Psoas muscle (tissue), 8 donors: ENCODE measurements around the gene SELPLG. TPM values are rescaled to one million over a fixed set of nuclear protein-coding genes. Genes with fewer than 3 reads are reported as not detected.

Experiments
- ATAC-seq, 4 donors: fragments of 200-7000 bp; cut with Tn5 transposase; one replicate each; pipeline ENCODE4 v1.9.1; 2020; ENCODE audit warnings: moderate library complexity in 3 of 4, mild to moderate bottlenecking in 2 of 4
- DNase-seq, 2 donors: peaks; one replicate each; pipeline ENCODE4 v3.0.0-alpha.2; 2020
- H3K27ac ChIP-seq: fragments of 200-600 bp; one replicate; pipeline ENCODE4 v1.8.0; 2022
- H3K27me3 ChIP-seq, 3 donors: fragments of 200-600 bp in 1 of 3; one replicate each; pipeline versions ENCODE4 v1.6.1 to v1.8.0; 2013 to 2022; ENCODE audit warnings: low read length in 2 of 3, mild to moderate bottlenecking in 2 of 3, moderate library complexity in 1 of 3; ENCODE audit not compliant: insufficient read depth in 3 of 3
- H3K36me3 ChIP-seq, 2 donors: fragments of 200-600 bp in 1 of 2; one replicate each; pipeline versions ENCODE4 v1.6.1 to v1.8.0; 2013 to 2022; ENCODE audit warnings: low read depth in 1 of 2, mild to moderate bottlenecking in 1 of 2, moderate library complexity in 1 of 2; ENCODE audit not compliant: insufficient read depth in 1 of 2
- H3K4me1 ChIP-seq: fragments of 200-600 bp; one replicate; pipeline ENCODE4 v1.8.0; 2022
- H3K4me3 ChIP-seq: fragments of 200-600 bp; one replicate; pipeline ENCODE4 v1.8.0; 2022; ENCODE audit warnings: mild to moderate bottlenecking
- H3K9me3 ChIP-seq: fragments of 200-600 bp; one replicate; pipeline ENCODE4 v1.8.0; 2022
- WGBS, 3 donors: extraction: QIAGEN DNeasy Blood & Tissue Kit; methylation state at CpG; one replicate each; pipeline versions ENCODE4 v1.1.6 to v1.1.7; 2013; 5-methylcytosine and 5-hydroxymethylcytosine counted together
- intact Hi-C, 2 donors: fragments of 100-400 bp; cut with DNase I; formaldehyde crosslinking; loops; one replicate each; pipeline versions ENCODE4 v1.11.0 to v1.14.2; 2022
- polyA plus RNA-seq, 3 donors: library from polyadenylated mRNA; stranded (reverse); fragments of 200-250 nt; gene quantifications; one replicate each; pipeline ENCODE4 v1.2.3, GENCODE V29; 2013
- total RNA-seq, 4 donors: library from RNA; stranded (reverse); fragmentation: NEBNext Ultra II Directional in 2 of 4; extraction: Animal tissue kit (Norgen Biotek cat#: 25700) in 2 of 4; gene quantifications; one replicate each; pipeline versions ENCODE4 v1.2.1 to v1.2.4, GENCODE V29; 2021 to 2023
- TF ChIP-seq, protein P1 (sequence below): fragments of 200-600 bp; IDR thresholded peaks from one replicate; pipeline ENCODE4 v1.8.0; 2022; ENCODE audit warnings: antibody characterized with exemption
- donor health status: healthy with polysubstance abuse.
- donor health status: DM: no; HTN: no; CAD: no; lungs with moderate emphysema.
- donor health status: Bipolar disorder and iron deficiency.
- donor health status: healthy.
- donor health status: DM: yes; HTN: yes; CAD: no.
- donor health status: DM: no; HTN: no; CAD: no.
- donor health status: DM: no; HTN: no; CAD: no.
- donor health status: DM: yes; HTN: yes; CAD: no.

The SELPLG gene
- total and polyA plus RNA-seq, 7 donors, result 0.62 to 3.8 (median 1.5) TPM

- no peaks in the 10 kb centered on the region for H3K9me3 ChIP-seq
- WGBS, 3 donors, result 50 to 62% (median 57%) methylated on average over 4 of the region's 4 CpGs
- ATAC-seq (no peak), DNase-seq (no peak)
- TF ChIP-seq, protein P1, sequence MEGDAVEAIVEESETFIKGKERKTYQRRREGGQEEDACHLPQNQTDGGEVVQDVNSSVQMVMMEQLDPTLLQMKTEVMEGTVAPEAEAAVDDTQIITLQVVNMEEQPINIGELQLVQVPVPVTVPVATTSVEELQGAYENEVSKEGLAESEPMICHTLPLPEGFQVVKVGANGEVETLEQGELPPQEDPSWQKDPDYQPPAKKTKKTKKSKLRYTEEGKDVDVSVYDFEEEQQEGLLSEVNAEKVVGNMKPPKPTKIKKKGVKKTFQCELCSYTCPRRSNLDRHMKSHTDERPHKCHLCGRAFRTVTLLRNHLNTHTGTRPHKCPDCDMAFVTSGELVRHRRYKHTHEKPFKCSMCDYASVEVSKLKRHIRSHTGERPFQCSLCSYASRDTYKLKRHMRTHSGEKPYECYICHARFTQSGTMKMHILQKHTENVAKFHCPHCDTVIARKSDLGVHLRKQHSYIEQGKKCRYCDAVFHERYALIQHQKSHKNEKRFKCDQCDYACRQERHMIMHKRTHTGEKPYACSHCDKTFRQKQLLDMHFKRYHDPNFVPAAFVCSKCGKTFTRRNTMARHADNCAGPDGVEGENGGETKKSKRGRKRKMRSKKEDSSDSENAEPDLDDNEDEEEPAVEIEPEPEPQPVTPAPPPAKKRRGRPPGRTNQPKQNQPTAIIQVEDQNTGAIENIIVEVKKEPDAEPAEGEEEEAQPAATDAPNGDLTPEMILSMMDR, result no peak
- no peak overlapping the region for H3K4me3 ChIP-seq
- H3K36me3 ChIP-seq, result no peaks in the 10 kb centered on the region
- H3K27ac ChIP-seq, result no peak overlapping the region
- no peaks in the 10 kb centered on the region for H3K4me1 ChIP-seq
- H3K27me3 ChIP-seq, result no peaks in the 10 kb centered on the region
- intact Hi-C loops, result no loop called here
Measured at GRCh38 chr12:108600702-108601007, 33.0 kb downstream of the SELPLG start.

- H3K27me3 ChIP-seq, result no peaks in the 10 kb centered on the region
- no peaks in the 10 kb centered on the region for H3K4me1 ChIP-seq
- intact Hi-C loops, result no loop called here
- H3K9me3 ChIP-seq, result no peaks in the 10 kb centered on the region
- DNase-seq, result no peak
- WGBS, 3 donors, result 85 to 91% (median 88%) methylated on average over 10 of the region's 10 CpGs
- no peak overlapping the region for H3K4me3 ChIP-seq
- H3K27ac ChIP-seq, result no peak overlapping the region
- TF ChIP-seq, protein P1, result no peak
- no peak for ATAC-seq
- no peaks in the 10 kb centered on the region for H3K36me3 ChIP-seq
Measured at GRCh38 chr12:108599948-108600701, 33.6 kb downstream of the SELPLG start.

GRCh38 chr12:108599541-108599940 is 34.2 kb downstream of the SELPLG start:
- 75 to 82% (median 77%) methylated on average over 6 of the region's 6 CpGs for WGBS, 3 donors
- intact Hi-C loops, result no loop called here
- no peaks in the 10 kb centered on the region for H3K9me3 ChIP-seq
- ATAC-seq, result no peak
- DNase-seq, result no peak
- H3K27ac ChIP-seq, result no peak overlapping the region
- no peaks in the 10 kb centered on the region for H3K27me3 ChIP-seq
- H3K36me3 ChIP-seq, result no peaks in the 10 kb centered on the region
- H3K4me3 ChIP-seq, result no peak overlapping the region
- TF ChIP-seq, protein P1, result no peak
- no peaks in the 10 kb centered on the region for H3K4me1 ChIP-seq

DNA sequence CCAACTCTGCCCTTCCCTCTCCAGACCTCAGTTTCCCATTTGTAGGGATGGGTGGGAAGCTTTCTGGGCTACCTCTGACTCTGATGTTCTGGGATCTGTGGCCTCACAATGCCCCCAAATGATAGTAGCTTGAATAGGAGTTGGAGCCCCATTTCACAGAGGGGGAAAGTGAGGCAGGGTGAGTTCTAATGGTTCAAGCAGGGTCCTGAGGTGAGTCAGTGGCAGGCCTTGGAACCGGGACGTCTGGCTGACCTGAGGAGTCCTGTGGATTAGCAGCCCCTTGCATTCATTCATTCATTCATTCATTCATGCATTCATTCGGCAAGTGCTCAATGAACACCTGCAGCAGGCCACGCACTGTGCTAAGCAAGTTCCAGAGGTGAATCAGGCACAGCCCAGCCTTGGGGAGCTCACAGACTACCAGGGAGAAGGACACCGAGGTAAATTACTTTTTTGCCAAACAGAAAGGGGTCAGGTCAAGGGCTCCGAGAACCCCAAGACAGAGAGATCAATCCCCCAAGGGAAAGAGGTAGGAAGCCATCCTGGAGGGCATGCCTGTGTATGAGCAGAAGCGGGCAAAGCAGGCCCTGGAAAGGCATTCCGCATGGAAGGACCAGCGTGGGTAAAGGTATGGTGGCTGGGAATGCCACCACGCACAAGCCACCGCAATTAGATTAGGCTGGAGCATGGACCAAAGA is 35.0 kb downstream of the SELPLG start:
- ATAC-seq (no peak), DNase-seq (no peak)
- TF ChIP-seq, protein P1, result no peak
- Histone ChIP-seq H3K27me3 (no peaks in the 10 kb centered on the region), H3K27ac (no peak overlapping the region), H3K9me3 (no peaks in the 10 kb centered on the region), H3K4me1 (no peaks in the 10 kb centered on the region), H3K4me3 (no peak overlapping the region), H3K36me3 (no peaks in the 10 kb centered on the region)
- 89 to 90% (median 90%) methylated on average over 11 of the region's 11 CpGs for WGBS, 3 donors
- intact Hi-C loops, result no loop called here
